IPS-18a (cell line): ENCODE data around the gene ADAM19.

Experiments
- H3K27ac ChIP-seq: one replicate; pipeline ENCODE4 v1.5.1; 2013; ENCODE audit warnings: low read length
- H3K27me3 ChIP-seq: one replicate; pipeline ENCODE4 v1.6.1; 2013; ENCODE audit warnings: mild to moderate bottlenecking, low read length; ENCODE audit not compliant: control insufficient read depth, insufficient read depth
- H3K36me3 ChIP-seq: one replicate; pipeline ENCODE4 v1.6.1; 2013; ENCODE audit warnings: low read depth, low read length; ENCODE audit not compliant: control insufficient read depth
- H3K4me1 ChIP-seq: one replicate; pipeline ENCODE4 v1.6.1; 2013; ENCODE audit warnings: low read depth, low read length; ENCODE audit not compliant: control insufficient read depth
- H3K4me3 ChIP-seq: one replicate; pipeline ENCODE4 v1.5.1; 2013; ENCODE audit warnings: low read length
- H3K9ac ChIP-seq: one replicate; pipeline ENCODE4 v1.6.1; 2013; ENCODE audit warnings: mild to moderate bottlenecking, low read length, moderate library complexity
- H3K9me3 ChIP-seq: one replicate; pipeline ENCODE4 v1.6.1; 2013; ENCODE audit warnings: low read depth, low read length; ENCODE audit not compliant: control insufficient read depth

Gene ADAM19

GRCh38 chr5:157575381-157576020, at the start of gene ADAM19:
Gene ADAM19 (minus strand): TSS chr5:157575775. CDS start chr5:157575696, 79 bp downstream.
- H3K27ac ChIP-seq = no peak within 1 kb of the TSS
- no peaks in the 10 kb centered on the region for H3K36me3 ChIP-seq
- no peaks in the 10 kb centered on the region for H3K9me3 ChIP-seq
- H3K9ac ChIP-seq = peak within 1 kb of the TSS; percentile 47
- H3K4me3 ChIP-seq = peak within 1 kb of the TSS; percentile 81
- peaks cover 14% of the 10 kb centered on the region for H3K4me1 ChIP-seq
- peaks cover 29% of the 10 kb centered on the region for H3K27me3 ChIP-seq

- H3K9me3 ChIP-seq = no peaks in the 10 kb centered on the region
- H3K4me1 ChIP-seq = no peaks in the 10 kb centered on the region
- no peak overlapping the region for H3K9ac ChIP-seq
- no peak overlapping the region for H3K4me3 ChIP-seq
- no peaks in the 10 kb centered on the region for H3K27me3 ChIP-seq
- no peaks in the 10 kb centered on the region for H3K36me3 ChIP-seq
- H3K27ac ChIP-seq = no peak overlapping the region
Observed at GRCh38 chr5:157624144-157624543, 48.6 kb upstream of the ADAM19 start.

- no peaks in the 10 kb centered on the region for H3K4me1 ChIP-seq
- H3K4me3 ChIP-seq = no peak overlapping the region
- no peak overlapping the region for H3K27ac ChIP-seq
- H3K36me3 ChIP-seq = no peaks in the 10 kb centered on the region
- H3K27me3 ChIP-seq = no peaks in the 10 kb centered on the region
- no peak overlapping the region for H3K9ac ChIP-seq
- H3K9me3 ChIP-seq = no peaks in the 10 kb centered on the region
Observed at GRCh38 chr5:157620776-157621175, 45.2 kb upstream of the ADAM19 start.

- no peaks in the 10 kb centered on the region for H3K36me3 ChIP-seq
- H3K4me3 ChIP-seq = no peak overlapping the region
- H3K9me3 ChIP-seq = no peaks in the 10 kb centered on the region
- H3K9ac ChIP-seq = no peak overlapping the region
- no peaks in the 10 kb centered on the region for H3K27me3 ChIP-seq
- H3K27ac ChIP-seq = no peak overlapping the region
- H3K4me1 ChIP-seq = no peaks in the 10 kb centered on the region
Observed at GRCh38 chr5:157618191-157618765, 42.7 kb upstream of the ADAM19 start.

- Histone ChIP-seq H3K27me3 (no peaks in the 10 kb centered on the region), H3K9me3 (no peaks in the 10 kb centered on the region), H3K27ac (no peak overlapping the region), H3K4me3 (no peak overlapping the region), H3K9ac (no peak overlapping the region), H3K36me3 (no peaks in the 10 kb centered on the region), H3K4me1 (no peaks in the 10 kb centered on the region)
Observed at GRCh38 chr5:157616785-157617184, 41.2 kb upstream of the ADAM19 start.

- Histone ChIP-seq H3K4me3 (no peak overlapping the region), H3K9ac (no peak overlapping the region), H3K36me3 (no peaks in the 10 kb centered on the region), H3K9me3 (no peaks in the 10 kb centered on the region), H3K4me1 (no peaks in the 10 kb centered on the region), H3K27ac (no peak overlapping the region), H3K27me3 (no peaks in the 10 kb centered on the region)
Observed at GRCh38 chr5:157613385-157614245, 38.0 kb upstream of the ADAM19 start.

- Histone ChIP-seq H3K27ac (no peak overlapping the region), H3K9me3 (no peaks in the 10 kb centered on the region), H3K4me1 (no peaks in the 10 kb centered on the region)
Observed at GRCh38 chr5:157612581-157612980, 37.0 kb upstream of the ADAM19 start.

GRCh38 chr5:157611571-157612476, 36.2 kb upstream of the ADAM19 start:
- Histone ChIP-seq H3K9me3 (no peaks in the 10 kb centered on the region), H3K4me1 (no peaks in the 10 kb centered on the region), H3K9ac (no peak overlapping the region), H3K27me3 (no peaks in the 10 kb centered on the region), H3K27ac (no peak overlapping the region), H3K4me3 (no peak overlapping the region), H3K36me3 (no peaks in the 10 kb centered on the region)

More at GRCh38 chr5:157612581-157612980, 37.0 kb upstream of the ADAM19 start:
- Histone ChIP-seq H3K36me3 (no peaks in the 10 kb centered on the region), H3K27me3 (no peaks in the 10 kb centered on the region), H3K9ac (no peak overlapping the region), H3K4me3 (no peak overlapping the region)

GRCh38 chr5:157610990-157611389, 35.4 kb upstream of the ADAM19 start:
- Histone ChIP-seq H3K4me1 (no peaks in the 10 kb centered on the region), H3K27ac (no peak overlapping the region)

GRCh38 chr5:157608972-157609565, 33.5 kb upstream of the ADAM19 start:
- Histone ChIP-seq H3K9me3 (no peaks in the 10 kb centered on the region), H3K4me3 (no peak overlapping the region), H3K9ac (no peak overlapping the region), H3K27ac (no peak overlapping the region), H3K36me3 (no peaks in the 10 kb centered on the region), H3K4me1 (no peaks in the 10 kb centered on the region), H3K27me3 (no peaks in the 10 kb centered on the region)

More at GRCh38 chr5:157610990-157611389, 35.4 kb upstream of the ADAM19 start:
- Histone ChIP-seq H3K27me3 (no peaks in the 10 kb centered on the region), H3K9ac (no peak overlapping the region), H3K4me3 (no peak overlapping the region), H3K9me3 (no peaks in the 10 kb centered on the region), H3K36me3 (no peaks in the 10 kb centered on the region)
